A549 treated with Hydrocortisone at 1 μM for 4 hours (cell line): ENCODE results near the gene ZMYND11. TPM values are rescaled to one million over a fixed set of nuclear protein-coding genes. Genes with fewer than 3 reads are reported as not detected.

Experiments used
- total RNA-seq: library from RNA; stranded (reverse); fragments of 200-300 nt; extraction: Qiagen RNA extraction; gene quantifications from 5 replicates; pipeline ENCODE4 v1.2.3, GENCODE V29; 2022

ZMYND11 gene
- 33.7 to 54.6 TPM (median 42.3 TPM) in 5 replicates for total RNA-seq

GRCh38 chr10:135132-135600 is at the start of gene ZMYND11:
ZMYND11 (plus strand) TSS chr10:135455; CDS start chr10:180013, 44,558 bp downstream.

Other genes starting within 250 kb of the ZMYND11 start
- gene TUBB8, start 86.2 kb upstream of the ZMYND11 start, total RNA-seq, result 0.06 to 0.22 TPM (median 0.15 TPM) in 3 of 5 replicates, not detected in the others